ENCODE results near the gene BMPR1A. TPM values are rescaled to one million over a fixed set of nuclear protein-coding genes. Genes with fewer than 3 reads are reported as not detected.

Gene BMPR1A
- total RNA-seq, 5 donors from 2014 or later (not counting 1 experiment from before 2014, with no cell fraction given), result 7.8 to 15.0 (median 11.4) TPM

GRCh38 chr10:86940677-86941076 is 184.3 kb downstream of the BMPR1A start:
- H3K4me3 ChIP-seq (ENCODE audit: control insufficient read depth in 1 of 2, extremely low read depth in 1 of 2, low read length in 1 of 2), result no peak overlapping the region
- CTCF ChIA-PET, result interaction anchor here (1.0 to 1.7 kb wide), 3 partner anchors 25 to 95 kb away, joined by 3 to 8 read pairs (median 6); partner anchors contain the start of gene ADIRF (in 1 of the 2)
- Mint-ChIP-seq H3K27me3 (no peaks in the 10 kb centered on the region), H3K9me3 (no peaks in the 10 kb centered on the region), H3K36me3 (no peaks in the 10 kb centered on the region), H3K4me3 (no peak overlapping the region), H3K27ac (no peak overlapping the region), H3K4me1 (peaks cover 0 to 8% (median 5%) of the 10 kb centered on the region in 3 donors)
- H3K4me1 ChIP-seq (ENCODE audit: control insufficient read depth in 1 of 2, extremely low read depth in 1 of 2, insufficient read depth in 2 of 2, low read length in 2 of 2), result peaks cover 0 to 9% of the 10 kb centered on the region in 2 experiments
- WGBS (ENCODE audit: insufficient coverage), result 86% methylated on average over 3 of the region's 6 CpGs
- H3K27me3 ChIP-seq (replicated peaks in 1 of 2; ENCODE audit: control insufficient read depth in 2 of 2, extremely low read depth in 1 of 2, insufficient read depth in 2 of 2, low read length in 1 of 2), result peaks cover 0 to 9% of the 10 kb centered on the region in 2 experiments
- ATAC-seq (replicated peaks in 1 of 4), result no peak
- H3K36me3 ChIP-seq (ENCODE audit: control insufficient read depth in 2 of 2, extremely low read depth in 1 of 2, insufficient read depth in 1 of 2, low read length in 1 of 2), result no peaks in the 10 kb centered on the region
- no peak overlapping the region for H3K27ac ChIP-seq (ENCODE audit: low read length)
- H3K9me3 ChIP-seq, result no peaks in the 10 kb centered on the region
- POLR2A ChIA-PET, result no interaction called here
- DNase-seq, result peak in 1 of 35 experiments; percentile 17

DNA sequence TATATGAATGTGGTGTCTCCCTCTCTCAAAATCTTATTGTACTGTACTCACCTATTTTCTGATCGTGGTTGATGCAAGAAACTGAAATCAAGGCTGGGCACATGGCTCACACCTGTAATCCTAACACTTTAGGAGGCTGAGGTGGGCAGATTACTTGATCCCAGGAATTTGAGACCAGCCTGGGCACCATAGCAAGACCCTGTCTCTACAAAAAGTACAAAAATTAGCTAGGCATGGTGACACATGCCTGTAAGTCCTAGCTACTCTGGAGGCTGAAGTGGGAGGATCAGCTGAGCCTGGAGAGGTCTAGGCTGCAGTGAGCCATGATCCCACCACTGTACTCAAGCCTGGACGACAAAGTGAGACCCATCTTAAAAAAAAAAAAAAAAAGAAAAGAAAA is 185.0 kb downstream of the BMPR1A start:
- no peak for DNase-seq
- POLR2A ChIA-PET, result interaction anchor here in 1 of 2 donors (0.6 kb wide), 1 partner anchor 217 kb away, joined by 4 read pairs; no protein-coding TSS in a partner anchor
- no CpG with 5 or more reads among the region's 2 CpGs for WGBS (ENCODE audit: insufficient coverage)

DNA sequence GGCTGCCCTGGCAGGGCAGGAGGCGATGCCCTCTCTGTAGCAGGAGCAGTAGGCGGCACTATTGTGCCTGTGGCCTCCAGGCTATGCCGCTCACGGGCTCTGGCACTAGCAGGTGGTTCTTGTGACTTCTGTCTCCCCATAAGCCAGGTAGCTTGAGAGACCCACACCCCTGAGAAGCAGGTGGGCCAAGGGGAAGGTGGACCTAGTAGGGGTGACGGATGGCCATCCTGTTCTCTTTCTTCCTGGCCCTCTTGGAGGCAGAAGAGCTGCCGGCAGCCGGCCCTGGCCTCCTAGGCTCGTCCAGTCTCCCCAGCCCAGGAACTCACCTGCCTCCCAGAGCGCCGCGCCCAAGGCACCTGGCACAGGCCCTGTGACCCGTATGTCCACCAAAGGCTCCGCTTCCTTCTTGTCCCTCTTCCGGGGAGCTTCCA is 185.6 kb downstream of the BMPR1A start:
- Histone ChIP-seq H3K27me3 (replicated peaks in 1 of 2; ENCODE audit: control insufficient read depth in 2 of 2, extremely low read depth in 1 of 2, insufficient read depth in 2 of 2, low read length in 1 of 2) (peaks cover 0 to 20% of the 10 kb centered on the region in 2 experiments), H3K9me3 (no peaks in the 10 kb centered on the region), H3K4me1 (ENCODE audit: control insufficient read depth in 1 of 2, extremely low read depth in 1 of 2, insufficient read depth in 2 of 2, low read length in 2 of 2) (peaks cover 0 to 15% of the 10 kb centered on the region in 2 experiments), H3K27ac (ENCODE audit: low read length) (no peak overlapping the region), H3K4me3 (ENCODE audit: control insufficient read depth in 1 of 2, extremely low read depth in 1 of 2, low read length in 1 of 2) (no peak overlapping the region), H3K36me3 (ENCODE audit: control insufficient read depth in 2 of 2, extremely low read depth in 1 of 2, insufficient read depth in 1 of 2, low read length in 1 of 2) (no peaks in the 10 kb centered on the region)
- H3K27me3 Mint-ChIP-seq, result no peaks in the 10 kb centered on the region
- ChIA-PET CTCF (interaction anchor here (1.0 to 1.4 kb wide), 3 partner anchors 13 to 25 kb away, joined by 3 read pairs; no protein-coding TSS in a partner anchor), POLR2A (no interaction called here)
- ATAC-seq (replicated peaks in 1 of 4) (no peak), DNase-seq (peak in 1 of 35 experiments; percentile 18)
- no peaks in the 10 kb centered on the region for H3K36me3 Mint-ChIP-seq
- WGBS (ENCODE audit: insufficient coverage), result 91% methylated on average over 12 of the region's 14 CpGs
- no peaks in the 10 kb centered on the region for H3K9me3 Mint-ChIP-seq
- H3K27ac Mint-ChIP-seq, result no peak overlapping the region
- H3K4me1 Mint-ChIP-seq, result peaks cover 0 to 14% (median 5%) of the 10 kb centered on the region in 3 donors
- no peak overlapping the region for H3K4me3 Mint-ChIP-seq

More for the DNA sequence above, 185.0 kb downstream of the BMPR1A start:
- no peak overlapping the region for H3K4me3 Mint-ChIP-seq
- peaks cover 0 to 10% (median 5%) of the 10 kb centered on the region in 3 donors for H3K4me1 Mint-ChIP-seq
- no peaks in the 10 kb centered on the region for H3K27me3 Mint-ChIP-seq
- no peaks in the 10 kb centered on the region for H3K36me3 ChIP-seq (ENCODE audit: control insufficient read depth in 2 of 2, extremely low read depth in 1 of 2, insufficient read depth in 1 of 2, low read length in 1 of 2)
- H3K36me3 Mint-ChIP-seq, result no peaks in the 10 kb centered on the region
- H3K4me1 ChIP-seq (ENCODE audit: control insufficient read depth in 1 of 2, extremely low read depth in 1 of 2, insufficient read depth in 2 of 2, low read length in 2 of 2), result peaks cover 0 to 15% of the 10 kb centered on the region in 2 experiments
- H3K27me3 ChIP-seq (replicated peaks in 1 of 2; ENCODE audit: control insufficient read depth in 2 of 2, extremely low read depth in 1 of 2, insufficient read depth in 2 of 2, low read length in 1 of 2), result peaks cover 0 to 17% of the 10 kb centered on the region in 2 experiments
- H3K27ac Mint-ChIP-seq, result no peak overlapping the region
- H3K9me3 ChIP-seq, result no peaks in the 10 kb centered on the region
- H3K4me3 ChIP-seq (ENCODE audit: control insufficient read depth in 1 of 2, extremely low read depth in 1 of 2, low read length in 1 of 2), result no peak overlapping the region
- no peaks in the 10 kb centered on the region for H3K9me3 Mint-ChIP-seq
- CTCF ChIA-PET, result interaction anchor here (0.7 to 1.7 kb wide), 7 partner anchors 10 to 97 kb away, joined by 3 to 8 read pairs (median 4); partner anchors contain the start of gene ADIRF (in 1 of the 2)
- H3K27ac ChIP-seq (ENCODE audit: low read length), result no peak overlapping the region
- ATAC-seq (replicated peaks in 1 of 4), result no peak

- no peak overlapping the region for H3K4me3 Mint-ChIP-seq
- Histone ChIP-seq H3K4me1 (ENCODE audit: control insufficient read depth in 1 of 2, extremely low read depth in 1 of 2, insufficient read depth in 2 of 2, low read length in 2 of 2) (peaks cover 0 to 15% of the 10 kb centered on the region in 2 experiments), H3K9me3 (no peaks in the 10 kb centered on the region), H3K36me3 (ENCODE audit: control insufficient read depth in 2 of 2, extremely low read depth in 1 of 2, insufficient read depth in 1 of 2, low read length in 1 of 2) (no peaks in the 10 kb centered on the region), H3K4me3 (ENCODE audit: control insufficient read depth in 1 of 2, extremely low read depth in 1 of 2, low read length in 1 of 2) (no peak overlapping the region), H3K27me3 (replicated peaks in 1 of 2; ENCODE audit: control insufficient read depth in 2 of 2, extremely low read depth in 1 of 2, insufficient read depth in 2 of 2, low read length in 1 of 2) (peaks cover 0 to 20% of the 10 kb centered on the region in 2 experiments), H3K27ac (ENCODE audit: low read length) (no peak overlapping the region)
- peaks cover 0 to 15% (median 5%) of the 10 kb centered on the region in 3 donors for H3K4me1 Mint-ChIP-seq
- CTCF ChIA-PET, result interaction anchor here (0.5 to 1.4 kb wide), 3 partner anchors 12 to 24 kb away, joined by 3 to 10 read pairs (median 3); no protein-coding TSS in a partner anchor
- ATAC-seq (replicated peaks in 1 of 4), result no peak
- H3K27ac Mint-ChIP-seq, result no peak overlapping the region
- H3K9me3 Mint-ChIP-seq, result no peaks in the 10 kb centered on the region
- WGBS (ENCODE audit: insufficient coverage), result 95% methylated on average over 94 of the region's 94 CpGs
- H3K27me3 Mint-ChIP-seq, result no peaks in the 10 kb centered on the region
- POLR2A ChIA-PET, result no interaction called here
- DNase-seq, result peak in 1 of 35 experiments; percentile 13
- no peaks in the 10 kb centered on the region for H3K36me3 Mint-ChIP-seq
These were observed 186.3 kb downstream of the BMPR1A start for GRCh38 chr10:86942441-86943315.

GRCh38 chr10:86943316-86944030 is 187.1 kb downstream of the BMPR1A start:
- peaks cover 0 to 3% (median 0%) of the 10 kb centered on the region in 3 donors for H3K9me3 Mint-ChIP-seq
- H3K36me3 Mint-ChIP-seq, result no peaks in the 10 kb centered on the region
- no peaks in the 10 kb centered on the region for H3K36me3 ChIP-seq (ENCODE audit: control insufficient read depth in 2 of 2, extremely low read depth in 1 of 2, insufficient read depth in 1 of 2, low read length in 1 of 2)
- H3K4me3 Mint-ChIP-seq, result no peak overlapping the region
- CTCF ChIA-PET, result interaction anchor here in 1 of 2 donors (0.5 kb wide), 1 partner anchor 11 kb away, joined by 10 read pairs; no protein-coding TSS in a partner anchor
- no peak overlapping the region for H3K27ac ChIP-seq (ENCODE audit: low read length)
- ATAC-seq (replicated peaks in 1 of 4), result no peak
- WGBS (ENCODE audit: insufficient coverage), result 95% methylated on average over 30 of the region's 30 CpGs
- H3K4me1 Mint-ChIP-seq, result peaks cover 0 to 18% (median 7%) of the 10 kb centered on the region in 3 donors
- H3K27me3 ChIP-seq (replicated peaks in 1 of 2; ENCODE audit: control insufficient read depth in 2 of 2, extremely low read depth in 1 of 2, insufficient read depth in 2 of 2, low read length in 1 of 2), result peaks cover 0 to 18% of the 10 kb centered on the region in 2 experiments
- no peaks in the 10 kb centered on the region for H3K27me3 Mint-ChIP-seq
- H3K4me1 ChIP-seq (ENCODE audit: control insufficient read depth in 1 of 2, extremely low read depth in 1 of 2, insufficient read depth in 2 of 2, low read length in 2 of 2), result peaks cover 0 to 15% of the 10 kb centered on the region in 2 experiments
- no peak overlapping the region for H3K27ac Mint-ChIP-seq
- no peak overlapping the region for H3K4me3 ChIP-seq (ENCODE audit: control insufficient read depth in 1 of 2, extremely low read depth in 1 of 2, low read length in 1 of 2)
- POLR2A ChIA-PET, result no interaction called here
- no peak for DNase-seq
- no peaks in the 10 kb centered on the region for H3K9me3 ChIP-seq

- H3K9me3 Mint-ChIP-seq, result peaks cover 0 to 3% (median 0%) of the 10 kb centered on the region in 3 donors
- H3K4me1 Mint-ChIP-seq, result peaks cover 2 to 23% (median 7%) of the 10 kb centered on the region in 3 donors
- Histone ChIP-seq H3K4me1 (ENCODE audit: control insufficient read depth in 1 of 2, extremely low read depth in 1 of 2, insufficient read depth in 2 of 2, low read length in 2 of 2) (peaks cover 0 to 15% of the 10 kb centered on the region in 2 experiments), H3K36me3 (ENCODE audit: control insufficient read depth in 2 of 2, extremely low read depth in 1 of 2, insufficient read depth in 1 of 2, low read length in 1 of 2) (no peaks in the 10 kb centered on the region), H3K27ac (ENCODE audit: low read length) (no peak overlapping the region), H3K27me3 (replicated peaks in 1 of 2; ENCODE audit: control insufficient read depth in 2 of 2, extremely low read depth in 1 of 2, insufficient read depth in 2 of 2, low read length in 1 of 2) (peaks cover 0 to 18% of the 10 kb centered on the region in 2 experiments), H3K4me3 (ENCODE audit: control insufficient read depth in 1 of 2, extremely low read depth in 1 of 2, low read length in 1 of 2) (no peak overlapping the region), H3K9me3 (no peaks in the 10 kb centered on the region)
- H3K4me3 Mint-ChIP-seq, result no peak overlapping the region
- no peak for DNase-seq
- no peak for ATAC-seq (replicated peaks in 1 of 4)
- H3K27me3 Mint-ChIP-seq, result no peaks in the 10 kb centered on the region
- 71% methylated on average over 2 of the region's 4 CpGs for WGBS (ENCODE audit: insufficient coverage)
- ChIA-PET POLR2A (no interaction called here), CTCF (no interaction called here)
- H3K27ac Mint-ChIP-seq, result no peak overlapping the region
- H3K36me3 Mint-ChIP-seq, result no peaks in the 10 kb centered on the region
These were observed 187.6 kb downstream of the BMPR1A start for GRCh38 chr10:86944031-86944419.

All from T-cell (primary cell).